OCI-LY7 (cell line): ENCODE data around the gene EVA1B.

Experiments
- EZH2phosphoT487 ChIP-seq: fragments of 200-600 bp; sonication (generic); IDR thresholded peaks from 2 replicates; pipeline ENCODE4 v1.6.1; 2018; ENCODE audit warnings: low read depth, borderline replicate concordance, mild to moderate bottlenecking, mixed run types, antibody characterized with exemption, low read length, moderate library complexity, mixed read lengths
- TF ChIP-seq, protein P1 (sequence below): fragments of 200-600 bp; sonication (generic); conservative IDR thresholded peaks from 2 replicates; pipeline ENCODE4 v1.5.1; 2014; ENCODE audit warnings: mild to moderate bottlenecking, antibody characterized with exemption, low read length, moderate library complexity, mixed read lengths

DNA sequence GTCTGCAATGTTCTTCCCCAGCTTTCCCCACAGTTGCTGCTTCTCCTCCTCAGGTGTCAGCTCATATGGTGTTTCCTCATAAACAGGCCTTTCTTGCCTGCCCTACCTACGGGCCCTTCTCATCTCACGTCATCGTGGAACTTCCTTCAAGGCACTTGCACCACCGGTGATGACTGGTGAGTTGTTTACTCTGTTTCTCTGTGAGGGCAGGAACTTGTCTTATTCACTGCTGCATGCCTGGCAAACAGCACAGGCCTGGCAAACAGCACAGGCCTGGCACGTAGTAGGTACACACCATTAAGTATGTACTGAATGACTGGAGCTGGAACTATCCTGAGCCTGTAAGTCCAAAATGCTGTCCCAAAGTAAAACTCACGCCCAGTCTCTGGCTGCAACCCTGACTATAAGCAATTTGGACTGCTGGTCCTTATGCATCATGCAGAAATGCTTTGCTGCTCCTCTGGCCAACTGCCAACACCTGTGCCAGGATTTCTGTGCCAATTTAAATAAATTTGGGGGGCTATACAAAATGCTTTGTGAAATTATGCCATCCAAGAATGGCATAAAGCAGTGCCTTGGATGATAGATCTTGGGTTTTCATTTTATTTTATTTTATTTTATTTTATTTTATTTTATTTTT, 36.6 kb upstream of the EVA1B start:
- TF ChIP-seq, protein P1, sequence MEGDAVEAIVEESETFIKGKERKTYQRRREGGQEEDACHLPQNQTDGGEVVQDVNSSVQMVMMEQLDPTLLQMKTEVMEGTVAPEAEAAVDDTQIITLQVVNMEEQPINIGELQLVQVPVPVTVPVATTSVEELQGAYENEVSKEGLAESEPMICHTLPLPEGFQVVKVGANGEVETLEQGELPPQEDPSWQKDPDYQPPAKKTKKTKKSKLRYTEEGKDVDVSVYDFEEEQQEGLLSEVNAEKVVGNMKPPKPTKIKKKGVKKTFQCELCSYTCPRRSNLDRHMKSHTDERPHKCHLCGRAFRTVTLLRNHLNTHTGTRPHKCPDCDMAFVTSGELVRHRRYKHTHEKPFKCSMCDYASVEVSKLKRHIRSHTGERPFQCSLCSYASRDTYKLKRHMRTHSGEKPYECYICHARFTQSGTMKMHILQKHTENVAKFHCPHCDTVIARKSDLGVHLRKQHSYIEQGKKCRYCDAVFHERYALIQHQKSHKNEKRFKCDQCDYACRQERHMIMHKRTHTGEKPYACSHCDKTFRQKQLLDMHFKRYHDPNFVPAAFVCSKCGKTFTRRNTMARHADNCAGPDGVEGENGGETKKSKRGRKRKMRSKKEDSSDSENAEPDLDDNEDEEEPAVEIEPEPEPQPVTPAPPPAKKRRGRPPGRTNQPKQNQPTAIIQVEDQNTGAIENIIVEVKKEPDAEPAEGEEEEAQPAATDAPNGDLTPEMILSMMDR, result no peak
- TF ChIP-seq EZH2phosphoT487, result no peak
